ENCODE data around the gene CLK4.

DNA sequence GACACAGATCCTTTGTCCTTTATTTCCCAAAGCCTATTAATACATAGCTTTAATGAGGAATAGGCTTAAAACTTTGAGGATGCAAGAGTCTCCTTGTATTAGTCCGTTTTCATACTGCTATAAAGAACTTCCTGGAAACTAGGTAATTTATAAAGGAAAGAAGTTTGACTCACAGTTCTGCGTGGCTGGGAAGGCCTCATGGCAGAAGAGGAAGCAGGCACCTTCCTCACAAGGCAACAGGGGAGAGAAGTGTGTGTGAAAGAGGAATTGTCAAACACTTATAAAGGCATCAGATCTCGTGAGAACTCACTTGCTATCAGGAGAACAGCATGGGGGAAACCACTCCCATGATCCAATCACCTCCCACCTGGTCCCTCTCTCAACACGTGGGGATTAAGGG, 5.4 kb upstream of the CLK4 start:
- TF ChIP-seq, protein P1, sequence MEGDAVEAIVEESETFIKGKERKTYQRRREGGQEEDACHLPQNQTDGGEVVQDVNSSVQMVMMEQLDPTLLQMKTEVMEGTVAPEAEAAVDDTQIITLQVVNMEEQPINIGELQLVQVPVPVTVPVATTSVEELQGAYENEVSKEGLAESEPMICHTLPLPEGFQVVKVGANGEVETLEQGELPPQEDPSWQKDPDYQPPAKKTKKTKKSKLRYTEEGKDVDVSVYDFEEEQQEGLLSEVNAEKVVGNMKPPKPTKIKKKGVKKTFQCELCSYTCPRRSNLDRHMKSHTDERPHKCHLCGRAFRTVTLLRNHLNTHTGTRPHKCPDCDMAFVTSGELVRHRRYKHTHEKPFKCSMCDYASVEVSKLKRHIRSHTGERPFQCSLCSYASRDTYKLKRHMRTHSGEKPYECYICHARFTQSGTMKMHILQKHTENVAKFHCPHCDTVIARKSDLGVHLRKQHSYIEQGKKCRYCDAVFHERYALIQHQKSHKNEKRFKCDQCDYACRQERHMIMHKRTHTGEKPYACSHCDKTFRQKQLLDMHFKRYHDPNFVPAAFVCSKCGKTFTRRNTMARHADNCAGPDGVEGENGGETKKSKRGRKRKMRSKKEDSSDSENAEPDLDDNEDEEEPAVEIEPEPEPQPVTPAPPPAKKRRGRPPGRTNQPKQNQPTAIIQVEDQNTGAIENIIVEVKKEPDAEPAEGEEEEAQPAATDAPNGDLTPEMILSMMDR (IDR thresholded peaks at IDR 0.05; ENCODE audit: low read length) = no peak
- TF ChIP-seq EZH2 (IDR thresholded peaks at IDR 0.05; ENCODE audit: borderline replicate concordance, low read length) = no peak
